HG02798 (cell line): ENCODE data around the gene MRPL54.
"Not testable (repeated sequence)": the region's sequence is repeated elsewhere in the genome, so short reads cannot be mapped to it uniquely, and the experiment has no call there.

Experiments used
- ATAC-seq: cut with Tn5 transposase; IDR thresholded peaks from one replicate; pipeline ENCODE4 v1.9.1; 2021; ENCODE audit warnings: mild to moderate bottlenecking; ENCODE audit not compliant: unreplicated experiment, poor library complexity

Gene MRPL54

DNA sequence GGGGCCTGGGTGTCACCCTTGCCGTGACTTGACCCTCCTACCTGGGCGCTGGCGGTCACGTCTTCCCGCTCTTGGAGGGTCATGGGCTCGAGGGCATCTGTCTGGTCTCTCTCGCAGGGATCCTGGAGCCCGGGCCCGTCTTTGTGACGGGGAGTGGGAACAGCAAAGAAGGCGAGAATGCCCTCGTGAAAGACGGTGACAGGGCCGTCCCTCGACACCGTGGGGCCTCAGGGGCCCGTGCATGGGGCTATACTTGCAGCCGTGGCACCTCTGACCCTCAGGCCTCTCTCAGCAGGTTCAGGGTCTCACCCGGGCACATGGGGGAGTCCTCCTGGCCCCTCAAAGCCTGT, 44.6 kb downstream of the MRPL54 start:
- ATAC-seq, result no peak

DNA sequence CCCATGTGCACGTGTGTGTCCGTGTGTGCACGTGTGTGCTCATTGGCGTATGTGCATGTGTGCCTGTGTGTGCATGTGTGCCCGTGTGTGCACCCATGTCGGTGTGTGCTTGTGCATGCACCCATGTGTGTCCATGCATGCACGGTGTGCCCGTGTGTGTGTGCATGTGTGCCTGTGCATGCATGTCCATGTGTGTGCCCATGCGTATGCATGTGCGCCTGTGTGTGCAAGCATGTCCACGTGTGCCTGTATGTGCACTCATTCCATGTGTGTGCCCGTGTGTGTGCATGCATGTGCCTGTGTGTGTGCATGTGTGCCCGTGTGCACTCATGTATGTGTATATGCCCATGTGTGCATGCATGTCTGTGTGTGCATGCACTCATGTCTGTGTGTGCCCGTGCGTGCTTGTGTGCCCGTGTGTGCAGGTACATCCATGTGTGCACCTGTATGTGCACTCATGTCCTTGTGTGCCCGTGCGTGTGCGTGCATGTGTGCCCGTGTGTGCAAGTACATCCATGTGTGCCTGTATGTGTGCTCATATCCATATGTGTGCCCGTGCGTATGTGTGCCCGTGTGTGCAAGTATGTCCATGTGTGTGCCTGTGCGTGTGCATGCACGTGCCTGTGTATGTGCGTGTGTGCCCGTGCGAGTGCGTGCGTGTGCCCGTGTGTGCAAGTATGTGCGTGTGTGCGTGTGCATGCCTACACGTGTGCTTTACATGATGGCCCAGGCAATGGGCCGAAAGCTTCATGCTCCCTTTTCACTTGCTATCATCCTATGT, 45.3 kb downstream of the MRPL54 start:
- ATAC-seq, result no peak

DNA sequence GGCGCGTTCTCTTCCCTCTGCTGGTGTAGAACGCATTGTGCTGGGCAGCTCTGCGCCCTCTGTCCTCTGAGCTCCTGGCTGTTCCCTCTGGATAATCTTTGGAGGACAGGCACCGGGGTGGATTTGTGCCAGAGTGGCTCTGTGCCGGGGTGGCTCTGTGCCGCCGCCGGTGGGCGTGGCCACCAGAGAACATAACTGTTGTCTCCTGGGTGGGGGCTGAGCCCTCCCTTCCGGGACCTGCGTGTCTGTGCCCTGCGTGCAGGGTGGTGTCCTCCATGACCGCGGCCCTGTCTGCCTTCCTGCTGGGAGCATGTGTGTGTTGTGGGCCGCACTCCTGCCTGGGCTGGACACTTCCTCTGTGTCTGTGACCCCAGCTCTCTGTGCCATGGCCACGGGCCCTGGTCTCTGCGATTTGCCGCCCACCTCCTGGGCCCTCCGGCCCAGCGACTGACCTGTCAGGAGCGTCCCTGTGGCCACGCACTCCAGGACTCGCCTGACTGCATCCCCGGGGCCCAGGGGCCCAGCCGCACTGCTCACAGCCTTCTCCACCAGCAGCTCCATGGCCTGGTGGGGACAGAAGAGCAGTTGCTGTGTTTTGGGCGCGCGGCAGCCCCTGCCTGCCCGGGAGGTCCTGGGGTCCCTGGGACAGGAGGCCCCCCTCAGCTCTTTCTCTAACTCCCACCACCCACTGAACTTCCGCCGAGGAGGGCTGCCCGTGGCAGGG, 46.1 kb downstream of the MRPL54 start:
- ATAC-seq, result no peak

DNA sequence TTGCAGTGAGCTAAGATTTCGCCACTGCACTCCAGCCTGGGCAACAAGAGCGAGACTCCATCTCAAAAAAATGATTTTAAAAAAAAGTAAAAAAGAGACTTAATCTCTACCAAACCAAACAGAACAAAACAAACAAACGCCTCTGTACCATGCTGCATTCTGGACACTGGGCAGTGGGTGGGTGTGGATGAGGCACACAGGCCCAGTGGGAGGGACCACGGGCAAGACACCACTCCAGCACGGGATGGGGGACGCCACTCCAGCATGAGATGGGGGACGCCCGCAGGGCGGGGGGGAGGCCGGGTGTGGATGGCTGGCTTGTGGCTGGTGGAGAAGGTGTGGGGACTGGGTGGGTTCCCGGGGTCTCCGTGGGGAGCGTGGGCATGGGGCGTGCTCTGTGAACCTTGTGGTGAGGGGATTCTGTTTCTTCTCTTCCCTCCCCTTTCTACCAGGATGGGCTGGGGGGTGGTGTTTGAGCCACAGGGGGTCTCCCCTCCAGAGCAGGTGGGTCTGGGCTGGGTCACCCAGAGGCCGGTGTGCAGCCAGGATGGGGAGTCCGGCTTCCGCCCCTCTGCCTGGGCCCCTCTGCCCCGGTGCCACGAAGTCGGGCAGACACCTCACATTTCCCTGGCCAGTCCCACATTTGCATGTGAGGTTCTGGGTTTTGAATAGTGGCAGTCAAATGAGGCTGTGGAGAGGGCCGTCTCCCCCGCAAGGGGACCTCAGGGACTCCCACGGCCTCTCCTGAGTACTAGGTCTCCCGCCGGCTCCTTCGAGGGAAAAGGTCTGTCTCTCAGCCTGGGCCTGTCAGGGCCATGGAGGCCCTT, 47.6 kb downstream of the MRPL54 start:
- ATAC-seq, result no peak

DNA sequence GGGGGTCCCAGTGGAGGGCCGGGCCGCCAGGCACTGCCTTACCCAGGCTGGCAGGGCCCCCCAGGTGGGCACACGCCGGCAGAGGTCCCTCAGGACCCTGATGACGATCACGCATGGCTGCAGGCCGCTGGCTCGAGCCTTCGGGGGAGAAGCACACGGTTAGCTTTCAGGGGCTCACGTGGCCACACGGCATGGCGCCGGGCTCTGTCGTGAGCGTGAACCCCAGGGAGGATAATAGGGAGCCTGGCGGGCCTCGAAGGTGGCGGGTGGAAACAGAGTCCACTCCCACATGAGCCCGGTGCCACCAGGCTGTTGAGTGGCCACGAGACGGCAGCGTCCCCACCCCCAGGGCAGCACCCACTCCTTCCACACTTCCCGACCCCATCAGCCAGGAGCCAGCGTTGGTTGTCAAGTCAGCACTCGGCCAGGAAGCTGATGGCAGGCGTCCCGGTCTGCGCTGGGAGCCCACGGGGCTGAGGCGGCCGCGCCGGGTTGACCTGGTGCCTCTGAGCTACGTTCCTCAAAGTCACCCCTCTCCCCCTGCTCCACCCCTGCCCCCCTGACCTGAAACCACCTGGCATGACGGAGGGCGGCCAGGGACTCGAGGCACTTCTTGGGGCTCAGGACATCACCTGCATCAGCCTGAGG, 48.4 kb downstream of the MRPL54 start:
- no peak for ATAC-seq

DNA sequence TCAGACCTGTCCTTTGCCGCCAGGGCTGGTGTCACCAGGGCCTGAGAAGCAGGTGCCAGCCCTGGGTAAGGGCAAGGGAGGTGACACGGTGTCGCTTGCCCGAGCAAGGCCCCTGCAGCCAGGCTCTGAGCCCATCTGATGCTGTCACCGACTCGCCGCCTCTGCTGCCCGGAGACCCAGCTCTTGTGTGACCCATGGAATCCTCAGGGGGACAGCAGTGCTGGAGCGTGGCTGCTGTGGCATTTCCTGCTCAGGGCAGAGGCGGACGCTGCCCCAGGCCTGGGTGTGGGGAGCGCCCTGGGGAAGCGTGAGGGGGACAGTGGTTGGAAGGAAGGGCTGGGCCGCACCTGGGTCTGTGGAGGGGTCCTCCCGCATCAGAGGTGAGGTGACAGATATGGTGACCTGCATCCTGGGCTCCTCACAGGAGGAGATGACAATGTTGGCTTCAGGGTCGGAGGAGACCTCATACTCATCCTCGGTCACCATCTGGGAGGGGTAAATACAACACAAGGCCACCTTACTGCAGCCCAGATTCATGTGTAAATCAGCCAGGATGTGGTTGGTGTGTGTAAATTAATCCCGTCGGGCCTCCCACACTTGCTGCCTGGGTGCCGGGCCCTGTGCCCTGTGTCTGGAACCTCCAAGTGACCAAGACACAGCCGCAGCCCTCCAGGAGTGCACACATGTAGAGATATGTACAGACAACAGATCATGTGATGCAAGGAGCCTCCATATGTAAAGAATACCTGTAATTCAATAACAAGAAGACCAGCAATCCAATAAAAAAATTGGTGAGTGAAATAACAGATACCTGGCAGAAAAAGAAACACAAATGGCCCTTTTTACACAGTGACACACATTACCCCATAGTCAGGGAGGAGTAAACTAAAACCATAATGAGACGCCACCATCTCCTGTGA, 51.3 kb downstream of the MRPL54 start:
- ATAC-seq, result no peak

DNA sequence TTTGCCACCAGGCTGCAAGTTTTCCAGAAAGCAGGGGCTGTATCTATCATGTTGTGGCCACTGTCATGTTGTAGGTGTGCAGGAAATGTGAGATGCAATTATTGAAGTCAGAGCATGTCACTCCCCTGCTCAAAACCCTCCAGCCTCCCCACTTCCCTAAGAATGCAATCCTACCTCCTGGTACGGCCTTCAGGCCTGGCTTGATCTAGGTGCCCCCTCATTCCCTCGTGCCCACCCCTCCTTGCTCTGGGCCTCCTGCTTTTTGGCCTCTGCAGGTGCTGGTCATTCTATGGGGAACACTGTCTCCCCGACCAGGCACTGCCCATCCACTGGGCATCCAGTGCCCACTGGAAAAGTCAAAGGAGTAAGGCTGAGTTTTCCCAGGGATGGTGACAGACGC, 52.2 kb downstream of the MRPL54 start:
- no peak for ATAC-seq

DNA sequence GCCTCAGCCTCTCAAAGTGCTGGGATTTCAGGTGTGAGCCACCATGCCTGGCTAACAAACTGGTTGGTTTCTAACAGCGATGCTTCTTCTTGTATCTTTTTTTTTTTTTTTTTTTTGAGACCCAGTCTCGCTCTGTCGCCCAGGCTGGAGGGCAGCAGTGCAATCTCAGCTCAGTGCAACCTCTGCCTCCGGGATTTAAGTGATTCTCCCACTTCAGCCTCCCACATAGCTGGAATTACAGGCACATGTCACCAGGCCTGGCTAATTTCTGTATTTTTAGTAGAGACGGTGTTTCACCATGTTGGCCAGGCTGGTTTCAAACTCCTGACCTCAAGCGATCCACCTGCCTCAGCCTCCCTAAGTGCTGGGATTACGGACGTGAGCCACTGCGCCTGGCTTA, 53.7 kb downstream of the MRPL54 start:
- ATAC-seq, result not testable (repeated sequence)

DNA sequence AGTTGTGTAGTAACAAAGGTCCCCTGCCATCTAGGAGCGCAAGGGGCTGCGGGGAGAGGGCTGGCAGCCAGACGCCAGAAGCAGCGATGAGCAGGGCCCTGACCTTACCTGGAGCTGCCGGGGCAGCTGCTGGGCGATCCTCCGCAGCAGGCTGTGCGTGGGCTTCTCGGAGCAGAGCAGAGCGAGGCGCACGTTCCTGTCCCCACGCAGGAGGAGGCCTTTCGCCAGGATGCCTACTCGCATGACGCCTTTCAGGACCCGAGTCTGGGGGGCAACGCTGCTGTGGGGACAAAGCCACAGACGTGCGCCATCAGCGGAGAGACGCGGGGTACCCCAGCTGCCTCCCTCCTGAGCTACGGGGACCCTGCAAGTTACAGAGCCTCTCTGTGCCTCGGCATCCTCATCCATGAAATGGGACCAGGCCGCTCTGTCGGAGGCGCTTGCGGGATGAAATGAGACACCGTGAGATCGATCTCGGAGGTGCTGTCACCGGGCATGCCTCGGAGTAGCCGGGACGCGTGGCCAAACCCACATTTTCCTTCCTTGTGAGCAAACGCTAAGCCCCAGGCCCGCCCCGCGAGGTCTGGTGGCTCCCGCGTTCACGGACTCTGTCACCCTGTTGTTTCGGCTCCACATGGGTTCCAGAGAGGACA, 54.2 kb downstream of the MRPL54 start:
- no peak for ATAC-seq
